OCI-LY7 (cell line): ENCODE data around the gene SLC10A7.

Source experiments
- EZH2phosphoT487 ChIP-seq: fragments of 200-600 bp; sonication (generic); IDR thresholded peaks from 2 replicates; pipeline ENCODE4 v1.6.1; 2018; ENCODE audit warnings: low read depth, borderline replicate concordance, mild to moderate bottlenecking, mixed run types, antibody characterized with exemption, low read length, moderate library complexity, mixed read lengths
- TF ChIP-seq, protein P1 (sequence below): fragments of 200-600 bp; sonication (generic); conservative IDR thresholded peaks from 2 replicates; pipeline ENCODE4 v1.5.1; 2014; ENCODE audit warnings: mild to moderate bottlenecking, antibody characterized with exemption, low read length, moderate library complexity, mixed read lengths

DNA sequence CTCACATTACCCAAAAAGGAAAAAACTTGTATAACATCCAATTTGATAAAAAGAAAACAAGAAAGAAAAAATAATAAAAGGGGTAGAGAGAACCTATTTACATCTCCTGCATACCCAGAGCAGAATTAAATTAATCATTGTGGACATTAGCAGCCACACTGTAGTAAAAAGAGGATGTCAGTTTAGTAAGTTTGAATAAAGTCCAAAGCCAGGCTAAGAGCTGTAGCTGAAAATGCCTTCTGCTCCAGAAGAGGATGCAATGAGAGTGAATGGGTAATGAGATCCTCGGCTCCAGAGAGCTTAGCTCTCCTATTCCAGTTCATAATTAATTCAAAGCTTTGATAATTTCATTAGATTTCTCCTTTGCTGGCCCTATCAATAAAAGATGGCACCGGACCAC lies 78.2 kb downstream of the SLC10A7 start:
- TF ChIP-seq, protein P1, sequence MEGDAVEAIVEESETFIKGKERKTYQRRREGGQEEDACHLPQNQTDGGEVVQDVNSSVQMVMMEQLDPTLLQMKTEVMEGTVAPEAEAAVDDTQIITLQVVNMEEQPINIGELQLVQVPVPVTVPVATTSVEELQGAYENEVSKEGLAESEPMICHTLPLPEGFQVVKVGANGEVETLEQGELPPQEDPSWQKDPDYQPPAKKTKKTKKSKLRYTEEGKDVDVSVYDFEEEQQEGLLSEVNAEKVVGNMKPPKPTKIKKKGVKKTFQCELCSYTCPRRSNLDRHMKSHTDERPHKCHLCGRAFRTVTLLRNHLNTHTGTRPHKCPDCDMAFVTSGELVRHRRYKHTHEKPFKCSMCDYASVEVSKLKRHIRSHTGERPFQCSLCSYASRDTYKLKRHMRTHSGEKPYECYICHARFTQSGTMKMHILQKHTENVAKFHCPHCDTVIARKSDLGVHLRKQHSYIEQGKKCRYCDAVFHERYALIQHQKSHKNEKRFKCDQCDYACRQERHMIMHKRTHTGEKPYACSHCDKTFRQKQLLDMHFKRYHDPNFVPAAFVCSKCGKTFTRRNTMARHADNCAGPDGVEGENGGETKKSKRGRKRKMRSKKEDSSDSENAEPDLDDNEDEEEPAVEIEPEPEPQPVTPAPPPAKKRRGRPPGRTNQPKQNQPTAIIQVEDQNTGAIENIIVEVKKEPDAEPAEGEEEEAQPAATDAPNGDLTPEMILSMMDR: no peak
- no peak for TF ChIP-seq EZH2phosphoT487
